ENCODE data around the gene SKI.

GRCh38 chr1:2292725-2293450 is 64.8 kb downstream of the SKI start:
- no peak for TF ChIP-seq CTCF (conservative IDR thresholded peaks at IDR 0.05; ENCODE audit: low read depth, low read length)
- TF ChIP-seq EZH2 (IDR thresholded peaks at IDR 0.05; ENCODE audit: low read length, unreplicated experiment), result no peak
- no peak for TF ChIP-seq EZH2phosphoT487 (IDR thresholded peaks at IDR 0.05; ENCODE audit: borderline replicate concordance, low read length)
